HG03095 (cell line): ENCODE measurements around the gene FBP1.
"Not testable (repeated sequence)": the region's sequence is repeated elsewhere in the genome, so short reads cannot be mapped to it uniquely, and the experiment has no call there.

Experiments
- ATAC-seq: cut with Tn5 transposase; IDR thresholded peaks from one replicate; pipeline ENCODE4 v1.9.1; 2021; ENCODE audit warnings: moderate library complexity; ENCODE audit not compliant: unreplicated experiment

The FBP1 gene

DNA sequence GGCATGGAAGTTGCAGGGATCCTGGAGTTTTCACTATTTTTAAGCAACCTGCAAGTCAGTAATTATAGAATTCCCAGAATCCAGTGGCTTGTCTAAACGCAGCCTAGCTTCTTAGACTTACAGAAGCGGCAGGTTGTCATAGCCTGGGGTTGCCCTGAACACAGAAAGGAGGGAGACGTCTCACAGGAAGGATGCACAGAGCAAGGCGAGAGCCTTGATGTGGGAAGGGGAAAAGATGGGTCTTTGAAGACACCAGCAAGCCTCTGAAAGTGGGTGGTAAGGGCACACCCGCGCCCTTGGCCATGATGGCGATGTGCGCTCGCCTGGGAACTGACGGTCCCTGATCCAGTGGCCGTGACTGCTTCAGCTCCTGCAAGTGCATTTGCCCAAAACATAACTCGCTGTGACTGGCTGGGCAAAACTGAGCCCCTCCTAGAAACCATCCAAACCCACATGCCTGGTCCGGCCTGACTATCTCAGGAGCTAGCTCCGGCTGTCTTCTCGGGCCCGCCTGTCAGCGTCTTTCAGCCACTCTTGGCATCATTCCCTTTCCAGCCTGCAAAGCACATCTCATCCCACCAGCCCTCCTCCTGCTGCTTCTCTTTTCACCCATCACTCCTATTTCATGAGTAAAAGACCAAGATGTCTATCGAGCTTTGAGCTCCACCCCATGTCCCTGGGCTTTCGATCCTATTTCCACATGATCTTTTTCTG, 17.1 kb downstream of the FBP1 start:
- no peak for ATAC-seq

DNA sequence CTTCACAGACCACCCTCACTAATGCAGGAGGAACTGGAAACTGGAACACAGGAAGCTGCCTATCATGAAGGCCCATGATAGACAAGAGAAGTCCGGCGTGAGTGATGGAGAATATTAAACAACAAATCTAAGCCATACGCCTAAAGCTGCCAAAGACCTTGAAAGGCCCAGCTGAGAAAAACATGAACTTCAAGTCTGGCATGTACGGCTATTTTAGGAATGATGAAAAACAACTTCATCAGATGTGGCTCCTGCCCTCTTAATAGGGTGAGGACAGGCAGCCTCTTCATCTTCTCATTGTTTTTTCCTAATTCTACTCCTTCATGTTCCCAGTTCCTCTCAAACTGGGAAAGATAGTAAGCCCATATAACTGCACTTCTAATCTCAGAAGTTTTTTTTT, 20.3 kb downstream of the FBP1 start:
- ATAC-seq, result no peak

DNA sequence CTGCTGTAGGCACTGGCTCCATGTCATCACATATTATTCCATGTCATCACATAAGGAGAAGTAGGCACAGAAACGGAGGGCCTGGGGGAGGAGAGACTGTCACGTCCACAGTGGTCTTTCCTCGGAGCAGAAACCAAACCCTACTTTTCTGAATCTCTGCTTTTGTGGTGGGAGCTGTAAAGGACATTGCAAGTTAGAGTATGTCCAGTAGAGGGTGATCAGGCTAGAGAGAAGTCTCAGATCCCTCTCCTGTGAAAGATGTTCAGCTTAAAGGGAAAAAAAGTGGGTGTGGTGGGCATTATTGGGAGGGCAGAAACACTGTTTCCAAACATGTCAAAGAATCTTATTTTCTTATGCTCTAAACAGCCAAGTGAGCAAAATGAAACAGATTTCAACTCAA, 26.3 kb downstream of the FBP1 start:
- no peak for ATAC-seq

DNA sequence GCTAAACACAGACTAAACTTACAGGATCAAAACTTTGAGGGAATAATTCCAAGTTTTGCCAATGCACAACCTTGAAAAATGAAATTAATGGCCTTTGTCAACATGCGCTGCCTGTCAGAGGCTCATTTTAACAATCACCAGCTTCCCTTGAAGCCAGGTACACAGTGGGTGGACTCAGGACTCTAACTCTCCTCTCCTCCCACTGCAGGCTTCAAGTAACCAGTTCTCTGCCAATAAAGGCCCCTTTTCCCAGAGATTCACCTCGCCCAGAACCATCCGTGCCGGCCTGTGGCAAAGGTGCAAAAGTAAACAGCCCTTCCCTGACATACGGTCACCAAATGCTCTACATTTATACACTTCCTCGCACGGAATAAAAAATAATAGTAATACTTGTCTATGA, 27.2 kb downstream of the FBP1 start:
- ATAC-seq, result no peak

DNA sequence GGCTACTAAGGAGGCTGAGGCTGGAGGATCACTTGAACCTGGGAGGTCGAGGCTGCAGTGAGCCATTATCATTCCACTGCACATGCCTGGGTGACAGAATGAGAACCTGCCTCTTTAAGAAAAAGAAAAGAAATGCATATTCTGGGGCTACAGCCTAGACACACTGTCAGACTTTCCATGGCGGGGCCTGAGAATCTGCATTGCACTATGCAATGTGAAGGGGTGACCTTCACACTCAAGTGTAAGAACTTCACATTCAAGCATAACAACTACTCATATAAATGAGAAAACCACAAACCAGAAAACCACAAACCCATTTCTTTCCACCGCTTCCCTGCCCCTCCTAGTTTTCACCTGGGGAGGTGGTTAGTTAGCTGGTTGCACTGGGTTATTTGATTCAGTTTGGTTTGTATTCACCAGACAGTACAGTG, 27.7 kb downstream of the FBP1 start:
- no peak for ATAC-seq

DNA sequence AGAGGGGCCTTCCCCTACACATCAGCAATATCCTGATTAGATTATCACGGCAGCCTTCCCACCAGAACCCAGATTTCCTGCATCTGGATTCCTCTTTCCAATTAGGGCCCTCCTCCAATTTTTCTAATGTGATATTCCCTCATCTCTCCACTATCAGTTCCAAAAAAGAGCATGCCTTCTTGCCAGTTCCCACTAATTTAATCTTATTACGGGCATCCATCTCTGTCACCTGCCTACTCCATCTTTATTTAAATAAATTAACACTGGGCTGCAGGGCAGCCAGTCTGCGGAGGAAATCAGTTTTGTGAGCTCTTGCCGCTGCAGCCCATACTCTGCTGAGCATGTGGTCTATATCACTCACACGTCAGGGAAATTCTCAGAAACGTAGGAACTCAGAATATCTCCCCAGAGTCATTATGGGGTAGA, 29.1 kb downstream of the FBP1 start:
- ATAC-seq, result no peak

DNA sequence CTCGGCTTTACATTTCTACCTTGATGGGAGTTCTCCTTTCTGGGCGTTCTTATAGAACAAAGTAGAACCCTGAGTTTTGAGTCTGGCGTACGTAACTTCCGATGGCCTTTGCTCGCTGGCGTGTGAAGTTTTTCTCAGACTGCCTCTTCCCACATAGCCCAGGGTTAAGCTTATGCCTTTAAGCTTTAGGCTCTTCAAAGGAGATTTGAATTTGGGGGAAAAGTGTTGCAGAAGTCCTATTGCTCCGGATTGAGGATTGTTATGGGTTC, 32.0 kb downstream of the FBP1 start:
- ATAC-seq, result no peak

DNA sequence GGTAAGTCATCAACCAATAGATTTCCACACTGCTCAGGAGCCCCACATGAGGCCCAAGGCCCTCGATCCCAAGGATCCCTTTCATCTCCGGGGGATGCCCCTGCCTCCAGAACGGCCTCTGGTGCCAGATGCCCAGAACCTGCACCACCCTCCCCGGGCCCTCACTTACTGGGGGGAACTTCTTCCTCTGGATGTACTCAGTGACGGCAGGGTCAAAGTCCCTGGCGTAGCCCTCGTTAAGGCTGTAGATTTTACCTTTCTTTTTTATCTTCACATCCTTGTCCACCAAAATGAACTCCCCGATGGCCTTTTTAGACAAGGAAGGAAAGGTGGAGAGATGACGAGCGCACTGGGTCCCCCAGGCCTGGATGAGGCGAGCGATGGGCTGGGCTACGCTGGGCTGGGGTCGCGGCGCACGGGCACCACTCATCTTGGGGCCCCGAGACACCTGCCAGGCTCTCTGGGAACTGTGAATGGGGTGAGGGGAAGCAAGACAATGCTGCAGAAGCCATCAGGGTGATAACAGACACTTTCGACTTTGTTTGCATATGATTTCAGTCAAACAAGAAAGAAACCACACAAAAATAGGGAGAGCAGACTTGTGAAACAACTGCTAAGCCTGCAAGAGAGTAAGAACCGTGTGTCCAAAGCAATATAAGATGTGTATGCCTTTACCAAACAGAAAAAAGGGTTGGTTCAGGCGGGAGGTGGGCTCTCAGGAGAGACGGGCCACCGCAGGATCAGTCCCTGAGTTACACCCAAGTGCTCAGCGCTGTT, 32.5 kb downstream of the FBP1 start:
- ATAC-seq, result no peak

DNA sequence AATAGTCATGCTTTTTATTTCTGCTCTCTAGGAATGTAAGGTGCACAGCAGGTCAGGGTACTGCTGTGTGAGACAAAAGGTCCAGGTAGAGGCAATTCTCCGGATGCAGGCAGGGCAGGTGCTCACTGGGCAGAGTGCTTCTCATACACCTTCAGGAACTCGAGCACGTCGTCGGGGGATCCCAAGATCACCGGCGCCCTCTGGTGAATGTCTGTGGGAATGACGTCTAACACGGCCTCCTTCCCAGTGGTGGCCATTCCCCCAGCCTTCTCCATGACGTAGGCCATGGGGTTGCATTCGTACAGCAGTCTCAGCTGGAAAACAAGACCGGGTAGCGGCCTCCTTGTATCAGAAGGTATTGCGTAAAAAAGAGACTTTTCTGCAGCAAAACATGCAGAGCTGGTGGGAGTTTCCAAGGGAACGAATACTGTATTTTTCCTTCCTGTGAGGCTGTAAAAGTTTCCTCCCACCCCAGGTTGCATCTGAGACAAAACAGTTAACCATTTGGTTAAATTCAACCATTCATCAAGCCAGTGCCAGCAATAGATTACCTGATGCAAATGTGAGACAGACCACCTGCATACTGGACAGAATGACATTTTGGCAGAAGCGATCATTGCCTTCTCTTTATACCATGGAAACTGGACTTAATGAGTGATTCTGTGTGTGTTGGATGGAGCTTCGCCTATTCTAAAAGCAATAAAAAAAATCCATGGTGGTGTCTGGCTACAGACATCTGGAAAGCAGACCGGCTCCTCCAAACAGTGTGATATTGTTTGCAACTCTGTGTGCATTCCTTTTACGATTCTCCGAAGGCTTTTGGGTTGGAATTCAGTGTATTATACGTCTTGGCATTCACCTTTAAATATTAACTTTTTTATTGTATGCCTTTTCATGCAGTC, 35.8 kb downstream of the FBP1 start:
- no peak for ATAC-seq

DNA sequence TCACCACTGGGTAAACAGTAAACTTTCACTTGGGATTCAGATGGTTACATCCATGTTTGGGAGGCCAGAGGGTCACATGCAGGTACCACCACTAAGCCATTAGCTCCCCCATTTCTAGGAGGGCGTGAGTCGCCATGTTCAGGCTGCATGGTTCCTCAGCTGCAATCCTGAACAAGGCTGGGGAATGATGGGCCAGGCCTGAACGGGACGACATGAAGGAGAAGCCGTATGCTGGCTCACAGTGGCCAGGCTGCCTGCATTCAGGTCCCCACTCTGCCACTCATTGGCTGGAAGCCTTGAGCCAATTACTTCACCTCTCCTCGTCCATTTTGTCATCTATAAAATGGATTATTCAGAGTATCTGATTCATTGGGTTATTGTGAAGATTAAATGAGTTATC, 36.7 kb downstream of the FBP1 start:
- ATAC-seq, result no peak

DNA sequence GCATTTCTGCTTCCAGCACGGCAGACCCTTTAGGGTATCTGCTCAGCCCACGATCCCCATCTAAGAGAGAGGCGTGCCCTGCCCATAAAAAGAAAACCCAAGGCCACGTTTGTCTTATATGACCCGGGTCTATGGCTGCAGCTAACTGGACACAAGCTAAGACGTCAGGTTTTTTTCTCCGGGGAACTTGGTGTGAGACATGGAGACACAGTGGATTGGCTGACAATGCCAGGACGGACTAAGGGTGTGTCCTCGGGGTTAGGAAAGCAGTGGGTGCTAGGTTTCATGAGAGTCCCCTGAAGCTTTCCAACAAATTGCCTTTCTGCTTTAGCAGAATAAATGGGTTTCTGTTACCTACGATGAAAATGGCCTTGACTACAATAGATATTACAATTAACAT, 38.6 kb downstream of the FBP1 start:
- no peak for ATAC-seq

DNA sequence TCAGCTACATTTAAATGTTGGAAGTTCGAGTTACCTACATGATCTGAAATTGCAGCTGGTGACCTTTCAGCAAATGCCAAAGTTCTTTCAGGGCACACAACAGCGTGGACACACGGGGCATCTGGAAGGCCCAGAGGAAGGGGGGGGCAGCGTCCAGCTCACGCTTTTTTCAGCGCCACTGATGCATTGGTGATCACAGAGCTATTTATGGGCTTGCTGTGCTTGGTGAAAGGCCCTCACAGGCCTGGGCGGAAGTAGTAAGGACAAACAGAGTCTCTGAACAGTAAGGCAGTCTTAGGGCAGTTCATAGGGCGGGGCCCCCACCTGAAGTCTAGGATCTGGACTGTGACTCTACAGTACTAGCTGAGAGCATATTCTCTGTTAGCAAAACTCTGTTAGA, 39.1 kb downstream of the FBP1 start:
- no peak for ATAC-seq

DNA sequence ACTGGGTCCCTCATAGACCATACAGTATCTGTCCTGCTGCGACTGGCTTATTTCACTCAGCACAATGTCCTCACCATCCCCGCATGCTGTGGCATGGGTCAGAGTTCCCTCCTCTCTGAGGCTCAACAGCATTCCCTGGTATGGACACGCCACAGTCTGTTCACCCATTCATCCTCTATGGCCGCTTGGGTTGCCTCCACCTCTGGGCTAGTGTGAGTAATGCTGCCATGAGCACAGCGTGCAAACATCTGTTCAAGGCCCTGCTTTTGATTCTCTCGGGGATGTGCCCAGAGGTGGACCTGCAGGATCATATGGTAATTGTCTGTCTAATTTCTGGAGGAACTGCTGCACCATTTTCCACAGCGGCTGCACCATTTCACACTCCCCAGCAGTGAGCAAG, 40.2 kb downstream of the FBP1 start:
- ATAC-seq, result no peak

DNA sequence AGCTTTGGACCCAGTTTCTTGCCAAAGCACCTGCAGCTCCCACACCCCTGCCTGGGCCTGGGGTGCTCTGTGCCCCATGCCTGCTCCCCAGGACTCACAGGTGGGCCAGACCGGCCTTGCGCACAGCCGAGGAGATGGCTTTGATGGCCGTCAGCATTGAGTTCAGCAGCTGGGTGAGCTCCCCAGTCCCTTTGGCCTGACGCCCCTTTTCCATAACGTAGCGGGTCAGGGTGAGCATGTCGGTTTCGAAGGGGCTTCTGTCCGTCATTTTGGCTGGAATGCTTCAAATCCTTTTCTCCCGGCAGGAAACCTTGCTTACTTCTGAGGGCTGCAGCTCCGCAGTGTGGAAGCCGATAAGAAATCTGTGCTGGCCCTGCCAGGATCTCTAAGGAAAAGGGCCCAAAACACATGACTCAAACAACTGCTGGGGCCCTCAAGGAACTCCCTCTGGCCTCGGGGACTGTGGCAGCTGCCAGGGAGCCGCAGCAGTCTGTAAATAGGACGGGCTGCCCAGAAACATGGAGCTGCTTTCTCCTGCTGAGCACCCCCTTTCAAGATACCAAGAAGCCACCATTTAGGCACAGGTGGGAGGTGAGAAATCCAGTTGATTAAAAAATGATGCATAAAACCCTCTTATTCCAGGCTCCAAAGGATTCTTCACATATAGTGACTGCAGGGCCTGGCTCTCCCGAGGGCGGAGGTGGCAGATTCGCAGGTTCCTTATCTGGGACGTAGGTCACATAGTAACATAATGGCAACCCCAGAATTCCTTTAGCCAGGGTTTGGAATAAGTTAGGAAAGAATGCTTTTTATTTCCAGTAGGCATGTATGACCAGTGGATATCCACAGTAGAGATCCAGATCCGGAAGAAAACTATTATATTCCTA, 45.6 kb downstream of the FBP1 start, which contains the start of gene FBP2:
TSS of gene FBP2 (minus strand) at position 366 of the 887 bp plus-strand sequence. CDS start at position 268, 98 bp downstream.
- ATAC-seq, result no peak

DNA sequence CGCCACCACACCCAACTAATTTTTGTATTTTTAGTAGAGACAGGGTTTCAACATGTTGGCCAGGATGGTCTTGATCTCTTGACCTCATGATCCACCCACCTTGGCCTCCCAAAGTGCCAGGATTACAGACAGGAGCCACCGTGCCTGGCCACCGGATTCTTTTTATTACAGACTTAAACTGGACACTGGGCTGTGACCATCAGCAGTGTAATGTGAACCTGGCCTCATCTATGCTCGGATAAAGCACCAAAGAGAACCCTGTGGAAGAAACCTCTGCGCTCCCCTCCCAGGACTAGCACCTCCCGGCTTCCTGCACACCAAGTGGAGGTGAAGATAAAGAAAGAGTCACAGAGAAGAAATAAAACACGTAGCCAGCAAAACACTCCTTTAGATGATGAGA, 46.6 kb downstream of the FBP1 start:
- not testable (repeated sequence) for ATAC-seq

DNA sequence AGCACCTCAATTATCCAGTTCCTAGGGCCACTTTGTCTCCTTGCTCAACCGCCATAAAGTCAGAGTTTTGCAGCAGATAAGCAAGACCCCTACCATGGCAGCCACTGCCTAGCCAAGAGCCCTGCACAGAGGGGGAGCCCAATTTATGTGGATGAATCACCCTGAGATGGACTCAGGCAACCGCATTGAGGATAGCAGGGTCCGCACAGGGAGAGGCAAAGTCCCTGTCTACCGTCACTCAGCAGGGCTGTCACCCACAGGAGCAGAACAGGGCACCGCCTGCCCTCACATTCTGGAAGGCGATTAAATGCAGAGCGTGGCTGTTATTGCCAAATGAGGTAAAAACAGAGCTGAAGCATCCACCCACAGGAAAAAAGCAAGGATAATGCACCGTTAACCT, 47.4 kb downstream of the FBP1 start:
- ATAC-seq, result no peak

DNA sequence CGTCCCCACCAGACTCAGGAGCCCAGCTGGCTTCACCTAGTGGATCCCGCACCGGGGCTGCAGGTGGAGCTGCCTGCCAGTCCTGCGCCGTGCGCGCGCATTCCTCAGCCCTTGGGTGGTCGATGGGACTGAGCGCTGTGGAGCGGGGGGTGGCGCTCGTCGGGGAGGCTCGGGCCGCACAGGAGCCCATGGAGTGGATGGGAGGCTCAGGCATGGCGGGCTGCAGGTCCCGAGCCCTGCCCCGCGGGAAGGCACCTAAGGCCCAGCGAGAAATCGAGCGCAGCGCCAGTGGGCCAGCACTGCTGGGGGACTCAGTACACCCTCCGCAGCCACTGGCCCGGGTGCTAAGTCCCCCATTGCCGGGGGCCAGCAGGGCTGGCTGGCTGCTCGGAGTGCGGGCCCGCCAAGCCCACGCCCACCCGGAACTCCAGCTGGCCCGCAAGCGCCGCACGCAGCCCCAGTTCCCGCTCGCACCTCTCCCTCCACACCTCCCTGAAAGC, 48.2 kb downstream of the FBP1 start:
- ATAC-seq, result not testable (repeated sequence)

DNA sequence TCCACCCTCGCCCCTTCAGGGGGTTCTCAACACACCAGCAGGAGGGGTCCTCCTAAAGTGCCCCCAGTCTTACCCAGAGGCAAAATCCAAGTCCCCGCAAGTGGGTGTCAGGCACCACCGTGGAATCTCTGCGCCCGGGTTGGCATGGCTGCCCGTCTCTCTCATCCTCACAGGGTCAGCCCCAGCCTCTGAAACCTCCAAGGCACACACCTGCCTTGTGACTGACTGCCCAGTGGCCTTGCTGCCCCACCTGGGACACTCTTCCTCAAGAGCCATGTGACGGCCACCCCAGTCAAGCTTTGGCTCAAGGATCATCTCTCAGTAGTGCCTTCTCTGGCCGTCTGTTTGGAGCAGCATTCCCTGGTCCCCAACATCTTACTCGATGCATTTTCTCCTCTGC, 50.6 kb downstream of the FBP1 start:
- no peak for ATAC-seq

DNA sequence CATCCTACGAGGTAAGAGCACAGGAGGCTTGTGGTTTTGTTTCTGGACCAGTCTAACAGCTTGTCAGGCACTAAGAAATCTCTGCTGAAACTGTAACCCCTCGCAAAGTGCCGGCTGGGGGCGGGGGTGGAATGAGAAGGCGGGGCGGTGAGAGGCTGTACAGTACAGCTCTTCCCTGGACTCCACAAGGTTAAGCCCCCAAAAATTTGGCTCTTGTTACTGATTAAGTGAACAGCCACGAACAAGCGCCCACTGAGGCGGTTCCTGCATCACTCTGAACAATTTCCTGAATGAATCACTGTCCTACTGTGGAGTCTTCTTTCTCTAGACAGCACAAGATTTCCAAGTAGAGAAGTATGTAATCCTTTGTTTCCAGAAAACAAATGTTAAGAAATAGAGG, 52.5 kb downstream of the FBP1 start:
- no peak for ATAC-seq

DNA sequence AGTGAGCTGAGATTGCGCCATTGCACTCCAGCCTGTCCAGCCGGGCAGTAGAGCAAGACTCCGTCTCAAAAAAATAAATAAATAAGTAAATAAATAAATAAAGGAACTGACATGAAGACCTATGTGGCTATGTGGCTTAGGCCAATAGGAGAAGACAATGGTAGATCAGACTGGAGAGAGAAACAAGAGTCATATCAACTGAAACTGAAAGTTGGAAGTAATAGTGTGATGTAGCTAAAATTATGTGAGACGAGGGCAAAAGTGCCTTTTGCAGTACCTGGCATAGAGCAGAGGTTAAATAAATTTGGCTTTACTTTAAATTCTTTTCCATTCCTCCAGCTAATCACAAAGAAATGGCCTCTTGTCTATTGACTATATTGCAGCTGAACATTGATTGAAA, 53.0 kb downstream of the FBP1 start:
- ATAC-seq, result no peak
